Neural cell (in vitro differentiated cells): Measurements from ENCODE around the gene SLC2A5. TPM values are rescaled to one million over a fixed set of nuclear protein-coding genes. Genes with fewer than 3 reads are reported as not detected.

Source experiments
- H2AFZ ChIP-seq: fragments of 200-600, 300-800 bp; sonication (generic), shearing (Covaris generic); 2 replicates; pipeline ENCODE4 v1.6.0; 2014; ENCODE audit warnings: low read depth, mild to moderate bottlenecking, antibody characterized with exemption, low read length, moderate library complexity
- H3F3A ChIP-seq: fragments of 200-600 bp; shearing (Covaris generic); 2 replicates; pipeline ENCODE4 v1.6.1; 2016; ENCODE audit warnings: mild to moderate bottlenecking, moderate library complexity, mixed read lengths, antibody characterized with exemption, low read length; ENCODE audit not compliant: insufficient read depth, poor library complexity, severe bottlenecking
- H3K27ac ChIP-seq: fragments of 200-600, 300-800 bp; sonication (generic), shearing (Covaris generic); 2 replicates; pipeline ENCODE4 v1.5.1; 2014; ENCODE audit warnings: mild to moderate bottlenecking, low read length, moderate library complexity
- H3K27me3 ChIP-seq: fragments of 300-800, 200-600 bp; sonication (generic), shearing (Covaris generic); 2 replicates; pipeline ENCODE4 v1.6.0; 2014; ENCODE audit warnings: mild to moderate bottlenecking, low read depth, low read length, moderate library complexity; ENCODE audit not compliant: insufficient read depth
- H3K36me3 ChIP-seq: fragments of 300-800, 200-600 bp; sonication (generic), shearing (Covaris generic); 2 replicates; pipeline ENCODE4 v1.5.1; 2014; ENCODE audit warnings: mild to moderate bottlenecking, antibody characterized with exemption, low read length, moderate library complexity; ENCODE audit not compliant: insufficient read depth
- H3K4me2 ChIP-seq: fragments of 300-800, 200-600 bp; sonication (generic), shearing (Covaris generic); 2 replicates; pipeline ENCODE4 v1.6.0; 2014; ENCODE audit warnings: mild to moderate bottlenecking, low read length
- H3K4me3 ChIP-seq: fragments of 300-800, 200-600 bp; sonication (generic), shearing (Covaris generic); 2 replicates; pipeline ENCODE4 v1.5.1; 2014; ENCODE audit warnings: mild to moderate bottlenecking, low read length, moderate library complexity
- H3K79me2 ChIP-seq: fragments of 200-600 bp; shearing (Covaris generic); replicated peaks from 2 replicates; pipeline ENCODE4 v1.6.0; 2014; ENCODE audit warnings: mild to moderate bottlenecking, low read length, moderate library complexity; ENCODE audit not compliant: insufficient read depth
- H3K9ac ChIP-seq: fragments of 300-800, 200-600 bp; sonication (generic), shearing (Covaris generic); 2 replicates; pipeline ENCODE4 v1.6.1; 2016; ENCODE audit warnings: mild to moderate bottlenecking, low read length, mixed read lengths
- H3K9me2 ChIP-seq: fragments of 200-600 bp; shearing (Covaris generic); 2 replicates; pipeline ENCODE4 v1.6.1; 2016; ENCODE audit warnings: mild to moderate bottlenecking, low read length, mixed read lengths; ENCODE audit not compliant: insufficient read depth
- H3K9me3 ChIP-seq: fragments of 200-600, 300-800 bp; sonication (generic), shearing (Covaris generic); 2 replicates; pipeline ENCODE4 v1.6.1; 2016; ENCODE audit warnings: mild to moderate bottlenecking, mixed run types, low read length, moderate library complexity, mixed read lengths
- H4K20me1 ChIP-seq: fragments of 200-600 bp; shearing (Covaris generic); 2 replicates; pipeline ENCODE4 v1.6.1; 2016; ENCODE audit warnings: mild to moderate bottlenecking, mixed run types; ENCODE audit not compliant: insufficient read depth
- EP300 ChIP-seq: fragments of 450-650 bp; conservative IDR thresholded peaks from 2 replicates; pipeline ENCODE4 v1.6.1; 2014; ENCODE audit warnings: antibody characterized with exemption, mild to moderate bottlenecking, moderate library complexity; ENCODE audit not compliant: poor library complexity, severe bottlenecking
- EZH2 ChIP-seq: fragments of 200-600, 300-800 bp; shearing (Covaris generic), sonication (generic); IDR thresholded peaks from 2 replicates; pipeline ENCODE4 v1.6.1; 2014; ENCODE audit warnings: antibody characterized with exemption, low read length, borderline replicate concordance, mild to moderate bottlenecking; ENCODE audit not compliant: insufficient read depth, poor library complexity, severe bottlenecking
- MXI1 ChIP-seq: fragments of 450-650 bp; conservative IDR thresholded peaks from 2 replicates; pipeline ENCODE4 v1.6.1; 2014; ENCODE audit warnings: antibody characterized with exemption, mild to moderate bottlenecking; ENCODE audit not compliant: poor library complexity, severe bottlenecking
- POLR2AphosphoS5 ChIP-seq: IDR thresholded peaks from 2 replicates; pipeline ENCODE4 v1.6.1; 2012
- RAD21 ChIP-seq: fragments of 450-650 bp; conservative IDR thresholded peaks from 2 replicates; pipeline ENCODE4 v1.6.1; 2014; ENCODE audit warnings: antibody characterized with exemption, mild to moderate bottlenecking, moderate library complexity
- SMC3 ChIP-seq: fragments of 450-650 bp; conservative IDR thresholded peaks from 2 replicates; pipeline ENCODE4 v1.6.1; 2014; ENCODE audit warnings: antibody characterized with exemption, mild to moderate bottlenecking, moderate library complexity; ENCODE audit not compliant: poor library complexity
- TAF1 ChIP-seq: IDR thresholded peaks from 2 replicates; pipeline ENCODE4 v1.6.1; 2012; ENCODE audit warnings: low read depth
- polyA plus RNA-seq: library from polyadenylated mRNA; depleted of rRNA; stranded (reverse); fragments of >200 nt; gene quantifications from 2 replicates; pipeline ENCODE4 v1.2.3, GENCODE V29; 2014
- TF ChIP-seq, protein P1 (sequence below): IDR thresholded peaks from 2 replicates; pipeline ENCODE4 v1.6.1; 2012; ENCODE audit warnings: borderline replicate concordance
- TF ChIP-seq, protein P2 (sequence below): fragments of 450-650 bp; IDR thresholded peaks from 2 replicates; pipeline ENCODE4 v1.5.1; 2014; ENCODE audit warnings: antibody characterized with exemption, mild to moderate bottlenecking, moderate library complexity; ENCODE audit not compliant: poor library complexity, severe bottlenecking

SLC2A5 gene
- polyA plus RNA-seq, 1 donor from 2014 or later, result not detected

DNA sequence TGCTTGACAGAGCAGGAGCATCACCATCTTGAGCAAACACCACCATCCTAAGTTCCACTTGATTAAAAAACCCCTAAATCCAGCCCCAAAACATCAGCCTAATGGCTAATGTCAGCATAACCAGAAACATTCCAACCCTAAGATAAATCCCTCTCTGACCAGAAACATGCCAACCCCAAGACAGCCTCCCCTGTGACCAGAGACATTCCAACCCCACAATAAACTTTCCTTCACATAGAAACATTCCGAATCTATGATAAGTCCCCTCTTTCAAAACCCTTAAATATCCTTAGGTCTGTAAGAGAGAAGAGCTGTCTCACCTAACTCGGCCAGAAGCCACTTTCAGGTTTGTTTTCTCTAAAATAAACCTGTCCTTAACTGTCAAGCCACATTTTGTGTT, 17.4 kb upstream of the SLC2A5 start:
- H3K27ac ChIP-seq, result no peak overlapping the region
- H3K27me3 ChIP-seq, result no peaks in the 10 kb centered on the region
- no peaks in the 10 kb centered on the region for H3F3A ChIP-seq
- no peaks in the 10 kb centered on the region for H3K79me2 ChIP-seq
- no peak overlapping the region for H3K9ac ChIP-seq
- H3K9me3 ChIP-seq, result no peaks in the 10 kb centered on the region
- no peaks in the 10 kb centered on the region for H3K36me3 ChIP-seq
- TF ChIP-seq RAD21 (no peak), TAF1 (no peak), EP300 (no peak), SMC3 (no peak), POLR2AphosphoS5 (no peak), EZH2 (no peak), MXI1 (no peak)
- TF ChIP-seq, protein P1, sequence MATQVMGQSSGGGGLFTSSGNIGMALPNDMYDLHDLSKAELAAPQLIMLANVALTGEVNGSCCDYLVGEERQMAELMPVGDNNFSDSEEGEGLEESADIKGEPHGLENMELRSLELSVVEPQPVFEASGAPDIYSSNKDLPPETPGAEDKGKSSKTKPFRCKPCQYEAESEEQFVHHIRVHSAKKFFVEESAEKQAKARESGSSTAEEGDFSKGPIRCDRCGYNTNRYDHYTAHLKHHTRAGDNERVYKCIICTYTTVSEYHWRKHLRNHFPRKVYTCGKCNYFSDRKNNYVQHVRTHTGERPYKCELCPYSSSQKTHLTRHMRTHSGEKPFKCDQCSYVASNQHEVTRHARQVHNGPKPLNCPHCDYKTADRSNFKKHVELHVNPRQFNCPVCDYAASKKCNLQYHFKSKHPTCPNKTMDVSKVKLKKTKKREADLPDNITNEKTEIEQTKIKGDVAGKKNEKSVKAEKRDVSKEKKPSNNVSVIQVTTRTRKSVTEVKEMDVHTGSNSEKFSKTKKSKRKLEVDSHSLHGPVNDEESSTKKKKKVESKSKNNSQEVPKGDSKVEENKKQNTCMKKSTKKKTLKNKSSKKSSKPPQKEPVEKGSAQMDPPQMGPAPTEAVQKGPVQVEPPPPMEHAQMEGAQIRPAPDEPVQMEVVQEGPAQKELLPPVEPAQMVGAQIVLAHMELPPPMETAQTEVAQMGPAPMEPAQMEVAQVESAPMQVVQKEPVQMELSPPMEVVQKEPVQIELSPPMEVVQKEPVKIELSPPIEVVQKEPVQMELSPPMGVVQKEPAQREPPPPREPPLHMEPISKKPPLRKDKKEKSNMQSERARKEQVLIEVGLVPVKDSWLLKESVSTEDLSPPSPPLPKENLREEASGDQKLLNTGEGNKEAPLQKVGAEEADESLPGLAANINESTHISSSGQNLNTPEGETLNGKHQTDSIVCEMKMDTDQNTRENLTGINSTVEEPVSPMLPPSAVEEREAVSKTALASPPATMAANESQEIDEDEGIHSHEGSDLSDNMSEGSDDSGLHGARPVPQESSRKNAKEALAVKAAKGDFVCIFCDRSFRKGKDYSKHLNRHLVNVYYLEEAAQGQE, result no peak
- TF ChIP-seq, protein P2, sequence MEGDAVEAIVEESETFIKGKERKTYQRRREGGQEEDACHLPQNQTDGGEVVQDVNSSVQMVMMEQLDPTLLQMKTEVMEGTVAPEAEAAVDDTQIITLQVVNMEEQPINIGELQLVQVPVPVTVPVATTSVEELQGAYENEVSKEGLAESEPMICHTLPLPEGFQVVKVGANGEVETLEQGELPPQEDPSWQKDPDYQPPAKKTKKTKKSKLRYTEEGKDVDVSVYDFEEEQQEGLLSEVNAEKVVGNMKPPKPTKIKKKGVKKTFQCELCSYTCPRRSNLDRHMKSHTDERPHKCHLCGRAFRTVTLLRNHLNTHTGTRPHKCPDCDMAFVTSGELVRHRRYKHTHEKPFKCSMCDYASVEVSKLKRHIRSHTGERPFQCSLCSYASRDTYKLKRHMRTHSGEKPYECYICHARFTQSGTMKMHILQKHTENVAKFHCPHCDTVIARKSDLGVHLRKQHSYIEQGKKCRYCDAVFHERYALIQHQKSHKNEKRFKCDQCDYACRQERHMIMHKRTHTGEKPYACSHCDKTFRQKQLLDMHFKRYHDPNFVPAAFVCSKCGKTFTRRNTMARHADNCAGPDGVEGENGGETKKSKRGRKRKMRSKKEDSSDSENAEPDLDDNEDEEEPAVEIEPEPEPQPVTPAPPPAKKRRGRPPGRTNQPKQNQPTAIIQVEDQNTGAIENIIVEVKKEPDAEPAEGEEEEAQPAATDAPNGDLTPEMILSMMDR, result no peak
- no peak overlapping the region for H3K4me3 ChIP-seq
- H2AFZ ChIP-seq, result no peak overlapping the region
- H4K20me1 ChIP-seq, result no peaks in the 10 kb centered on the region
- H3K9me2 ChIP-seq, result no peaks in the 10 kb centered on the region
- no peak overlapping the region for H3K4me2 ChIP-seq

DNA sequence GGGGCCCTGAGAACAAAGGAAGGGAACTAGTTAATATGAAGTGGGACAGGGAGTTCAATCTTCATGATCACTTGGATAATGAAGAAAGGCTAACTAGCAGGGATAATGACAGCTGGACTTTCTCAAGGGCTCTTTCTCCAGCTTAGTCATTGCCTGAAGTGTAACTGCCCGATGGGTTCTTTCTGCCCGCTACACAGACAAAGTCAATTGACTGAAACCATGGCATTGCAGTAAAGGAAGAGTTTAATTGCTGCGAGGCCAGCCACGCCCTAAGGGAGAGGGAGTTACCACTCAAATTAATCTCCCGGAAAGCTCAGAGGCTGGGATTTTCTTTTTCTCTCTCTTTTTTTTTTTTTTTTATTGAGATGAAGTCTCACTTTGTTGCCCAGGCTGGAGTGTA, 16.6 kb upstream of the SLC2A5 start:
- Histone ChIP-seq H3K27ac (no peak overlapping the region), H2AFZ (no peak overlapping the region), H3K9me3 (no peaks in the 10 kb centered on the region), H3K4me3 (no peak overlapping the region), H3K79me2 (no peaks in the 10 kb centered on the region), H3K4me2 (no peak overlapping the region), H3F3A (no peaks in the 10 kb centered on the region), H3K36me3 (no peaks in the 10 kb centered on the region), H3K9me2 (no peaks in the 10 kb centered on the region), H4K20me1 (no peaks in the 10 kb centered on the region), H3K9ac (no peak overlapping the region), H3K27me3 (no peaks in the 10 kb centered on the region)
- TF ChIP-seq TAF1 (no peak), EZH2 (no peak), POLR2AphosphoS5 (no peak), SMC3 (no peak), EP300 (no peak), MXI1 (no peak), RAD21 (no peak)
- TF ChIP-seq, protein P2, result no peak
- TF ChIP-seq, protein P1, result no peak
